ENCODE measurements around the gene MARVELD3.
"Not testable (repeated sequence)": the region's sequence is repeated elsewhere in the genome, so short reads cannot be mapped to it uniquely, and the experiment has no call there.

MARVELD3 gene

GRCh38 chr16:71626018-71626857, at the start of gene MARVELD3:
TSS of gene MARVELD3 (plus strand) at chr16:71626184. CDS start at chr16:71626230, 46 bp downstream.
- DNase-seq = no peak

GRCh38 chr16:71576971-71577370, 49.0 kb upstream of the MARVELD3 start, which contains the start of gene TAT:
TSS of gene TAT (minus strand) at chr16:71577092. CDS start at chr16:71576415, 677 bp downstream.
- no peak for DNase-seq

DNA sequence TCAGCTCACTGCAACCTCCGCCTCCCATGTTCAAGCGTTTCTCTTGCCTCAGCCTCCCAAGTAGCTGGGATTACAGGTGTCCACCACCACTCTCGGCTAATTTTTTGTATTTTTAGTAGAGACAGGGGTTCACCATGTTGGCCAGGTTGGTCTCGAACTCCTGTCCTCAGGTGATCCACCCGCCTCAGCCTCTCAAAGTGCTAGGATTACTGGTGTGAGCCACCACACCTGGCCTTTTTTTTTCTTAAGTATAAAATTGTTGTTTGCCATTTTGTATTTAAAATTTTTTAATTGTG, 43.5 kb upstream of the MARVELD3 start:
- not testable (repeated sequence) for DNase-seq

- no peak for DNase-seq
These were observed 41.3 kb upstream of the MARVELD3 start for GRCh38 chr16:71584543-71585317.

DNA sequence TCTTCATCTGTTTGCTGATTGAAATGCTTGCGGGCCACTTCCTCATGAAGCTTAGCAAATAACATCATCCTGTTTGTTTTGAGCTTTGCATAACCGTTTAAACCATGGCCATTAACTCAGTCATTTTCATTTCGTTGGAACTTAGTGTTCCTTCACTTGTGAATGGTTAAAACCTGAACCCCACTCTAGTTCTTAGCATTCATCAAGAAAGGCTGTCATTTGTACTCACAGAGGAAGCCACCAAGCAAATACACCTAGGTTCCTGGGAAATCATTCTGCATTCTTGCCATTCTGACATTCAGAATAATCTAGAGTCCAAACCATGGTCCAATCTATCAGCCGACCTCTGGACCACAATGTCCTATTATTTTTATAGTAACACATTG, 40.7 kb upstream of the MARVELD3 start:
- DNase-seq = no peak

GRCh38 chr16:71589334-71589733, 36.6 kb upstream of the MARVELD3 start:
- not testable (repeated sequence) for DNase-seq

DNA sequence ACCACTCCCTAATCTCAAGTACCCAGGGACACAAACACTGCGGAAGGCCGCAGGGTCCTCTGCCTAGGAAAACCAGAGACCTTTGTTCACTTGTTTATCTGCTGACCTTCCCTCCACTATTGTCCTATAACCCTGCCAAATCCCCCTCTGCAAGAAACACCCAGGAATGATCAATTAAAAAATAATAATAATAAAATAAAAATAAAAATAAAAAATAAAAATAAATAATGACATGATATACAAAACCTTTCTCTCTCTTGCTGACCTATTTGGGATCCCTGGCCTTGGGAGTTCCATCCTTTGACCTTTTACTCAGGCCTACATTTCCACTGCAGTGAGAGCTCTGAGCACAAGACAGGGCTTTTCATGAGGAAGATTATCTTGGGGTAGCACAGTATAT, 35.9 kb upstream of the MARVELD3 start:
- DNase-seq = not testable (repeated sequence)

DNA sequence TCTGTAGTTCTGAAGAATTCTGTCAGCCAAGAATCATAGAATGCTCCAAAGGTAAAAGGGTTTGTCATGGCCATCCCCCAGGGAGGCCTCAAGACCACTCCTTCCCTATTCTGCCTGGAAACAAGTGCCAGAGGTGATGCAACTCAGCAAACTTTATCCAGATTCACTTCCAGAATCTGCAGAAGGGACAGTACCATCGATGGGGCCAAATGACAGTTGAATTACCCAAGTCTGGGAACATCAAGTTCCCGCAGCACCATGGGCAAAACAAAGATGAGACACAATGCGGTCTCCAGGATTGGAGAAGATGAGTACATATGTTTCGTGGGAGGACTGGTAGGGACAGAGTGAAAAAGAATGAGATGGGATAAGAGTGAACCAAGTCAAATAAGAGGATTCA, 35.4 kb upstream of the MARVELD3 start:
- DNase-seq = no peak

DNA sequence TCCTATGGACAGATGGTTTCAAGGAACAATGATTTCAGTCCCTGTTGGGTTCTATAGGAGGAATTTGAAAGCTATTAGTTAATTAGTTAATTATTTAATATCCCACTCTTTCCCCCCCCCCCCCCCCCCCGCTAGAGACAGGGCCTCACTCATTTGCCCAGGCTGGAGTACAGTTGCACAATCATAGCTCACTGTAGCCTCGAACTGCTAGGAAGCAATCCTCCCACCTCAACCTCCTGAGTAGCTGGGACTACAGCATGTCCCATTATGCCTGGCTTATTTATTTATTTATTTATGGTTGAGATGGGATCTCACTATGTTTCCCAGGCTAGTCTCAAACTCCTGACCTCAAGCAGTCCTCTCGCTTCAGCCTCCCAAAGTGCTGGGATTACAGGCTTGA, 34.1 kb upstream of the MARVELD3 start:
- DNase-seq = no peak

DNA sequence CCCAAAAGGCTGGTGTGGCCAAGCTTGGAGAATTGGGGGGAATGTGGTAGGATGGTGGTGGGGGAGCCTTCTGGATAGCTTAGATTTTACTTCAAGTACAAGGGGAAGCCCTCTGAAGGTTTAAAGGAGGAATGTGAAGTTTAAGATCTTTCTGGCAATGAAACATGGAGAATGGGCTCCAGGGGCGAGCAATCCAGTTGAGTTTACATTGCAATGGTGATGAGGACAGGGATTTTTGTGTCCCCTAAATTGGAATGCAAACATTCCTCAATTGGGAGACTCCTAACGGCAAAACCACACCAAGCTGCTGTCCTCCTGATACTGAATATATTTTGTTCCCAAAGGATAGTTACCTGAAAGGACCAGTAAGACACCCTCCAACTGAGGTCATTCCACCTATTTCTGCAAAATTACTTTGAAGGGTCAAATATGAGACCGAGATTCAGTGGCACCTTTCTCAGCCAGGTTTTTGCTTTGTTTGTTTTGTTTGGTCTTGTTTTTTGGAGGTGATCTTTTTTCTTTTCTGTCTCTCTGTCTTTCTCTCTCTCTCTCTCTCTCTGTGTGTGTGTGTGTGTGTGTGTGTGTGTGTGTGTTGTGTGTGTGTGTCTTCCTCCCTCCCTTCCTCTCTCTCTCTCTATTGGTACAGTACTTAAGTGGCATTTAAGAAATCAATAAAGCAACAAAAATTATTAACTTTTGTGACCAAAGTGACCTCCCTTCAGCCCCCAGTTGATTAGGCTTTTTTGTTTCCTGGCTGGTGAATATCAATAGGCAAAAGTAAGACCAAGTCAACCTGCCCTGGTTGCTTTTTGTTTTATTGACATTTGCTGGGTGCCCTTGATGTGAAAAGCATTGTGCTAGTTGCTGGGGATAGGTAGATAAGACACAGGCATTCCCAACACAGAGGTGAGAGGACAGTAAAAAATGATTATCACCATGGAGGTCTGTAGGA, 32.7 kb upstream of the MARVELD3 start:
- no peak for DNase-seq

DNA sequence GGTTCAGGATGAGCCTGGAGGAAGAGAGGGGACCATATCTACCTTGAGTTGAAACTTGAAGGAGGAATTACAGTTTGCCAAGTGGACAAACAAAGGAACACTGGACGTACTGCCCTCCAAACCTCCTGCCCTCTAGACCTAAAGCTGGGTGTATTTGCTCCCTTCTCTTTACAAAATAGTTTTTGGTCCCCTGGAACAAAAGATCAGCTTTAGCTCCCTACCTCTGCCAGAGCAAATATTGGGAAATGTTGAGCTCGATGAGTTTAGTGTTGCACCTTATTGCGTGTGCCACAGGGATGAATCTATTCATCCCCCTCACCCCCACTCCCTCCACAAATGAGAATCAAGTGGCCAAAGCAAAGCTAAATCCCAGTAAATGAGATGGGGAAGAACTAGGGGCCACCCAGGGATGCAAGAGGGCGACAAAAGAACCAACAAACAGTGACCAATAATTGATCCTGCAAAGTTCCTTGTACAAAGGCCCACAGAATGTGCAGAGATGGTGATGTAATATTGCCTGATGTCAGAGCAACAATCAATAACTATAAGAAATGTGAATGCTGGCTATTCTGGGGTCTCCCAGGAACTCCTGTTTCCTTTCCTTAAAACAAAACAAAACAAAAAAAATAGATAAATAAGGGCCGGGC, 31.9 kb upstream of the MARVELD3 start:
- DNase-seq = no peak

- DNase-seq = not testable (repeated sequence)
These were observed 30.6 kb upstream of the MARVELD3 start for GRCh38 chr16:71595340-71595826.

DNA sequence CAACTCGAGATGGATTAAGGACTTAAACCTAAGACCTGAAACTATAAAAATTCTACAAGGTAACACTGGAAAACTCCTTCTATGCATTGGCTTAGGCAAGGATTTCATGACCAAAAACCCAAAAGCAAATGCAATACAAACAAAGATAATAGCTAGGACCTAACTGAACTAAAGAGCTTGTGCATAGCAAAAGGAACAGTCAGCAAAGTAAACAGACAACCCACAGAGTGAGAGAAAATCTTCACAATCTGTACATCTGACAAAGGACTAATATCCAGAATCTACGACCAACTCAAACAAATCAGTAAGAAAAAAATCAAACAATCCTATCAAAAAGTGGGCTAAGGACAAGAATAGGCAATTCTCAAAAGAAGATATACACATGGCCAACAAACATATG, 27.6 kb upstream of the MARVELD3 start:
- not testable (repeated sequence) for DNase-seq

DNA sequence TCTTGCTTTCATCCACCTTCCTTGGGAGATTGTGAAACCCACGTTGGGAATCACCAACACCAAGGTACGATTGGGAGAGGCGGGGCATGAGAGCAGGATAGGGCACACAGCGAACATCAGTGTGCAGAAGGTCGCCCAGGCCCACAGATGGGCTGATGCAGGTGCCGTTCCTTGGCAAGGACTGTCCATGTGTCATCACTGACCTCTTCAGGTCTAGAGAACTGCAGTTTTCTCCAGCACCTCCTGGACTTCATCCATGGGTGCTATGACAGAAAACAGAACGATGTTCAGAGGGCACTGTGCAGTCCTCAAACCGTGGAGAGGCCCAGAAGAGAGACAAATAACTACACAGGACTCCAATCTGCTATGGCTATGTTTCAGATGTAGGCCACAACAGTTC, 25.2 kb upstream of the MARVELD3 start:
- no peak for DNase-seq

GRCh38 chr16:71609066-71609465, 16.9 kb upstream of the MARVELD3 start:
- no peak for DNase-seq

DNA sequence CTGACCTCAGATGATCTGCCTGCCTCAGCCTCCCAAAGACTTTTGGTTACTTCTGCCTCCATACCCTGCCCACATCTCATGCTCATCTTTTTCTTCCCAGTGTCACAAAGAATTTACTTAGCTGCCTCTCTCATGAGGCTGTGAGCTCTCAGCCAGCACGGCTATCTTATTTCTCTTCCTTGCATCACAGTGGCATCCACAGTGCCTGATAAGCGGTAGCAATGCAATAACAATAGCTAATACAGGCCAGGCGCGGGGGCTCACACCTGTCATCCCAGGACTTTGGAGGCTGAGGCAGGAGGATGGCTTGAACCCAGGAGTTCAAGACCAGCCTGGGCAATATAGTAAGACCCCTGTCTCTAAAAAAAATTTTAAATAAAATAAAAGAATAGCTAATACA, 15.5 kb upstream of the MARVELD3 start:
- no peak for DNase-seq

- DNase-seq = peak; percentile 87
These were observed 14.8 kb upstream of the MARVELD3 start for GRCh38 chr16:71610936-71611871.

DNA sequence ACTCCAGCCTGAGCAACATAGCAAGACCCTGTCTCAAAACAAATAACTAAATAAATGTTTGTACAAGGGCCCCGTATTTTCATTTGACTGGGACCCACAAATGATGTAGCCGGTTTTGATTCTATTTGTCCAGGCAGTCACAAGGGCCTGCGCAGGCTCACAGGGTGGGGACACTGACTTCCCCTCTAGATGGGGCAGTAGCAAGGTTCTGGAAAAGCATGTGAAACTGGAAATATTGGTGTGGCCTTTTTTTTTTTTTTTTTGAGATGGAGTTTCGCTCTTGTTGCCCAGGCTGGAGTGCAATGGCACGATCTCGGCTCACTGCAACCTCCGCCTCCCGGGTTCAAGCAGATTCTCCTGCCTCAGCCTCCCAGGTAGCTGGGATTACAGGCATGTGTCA, 11.0 kb upstream of the MARVELD3 start:
- DNase-seq = not testable (repeated sequence)

DNA sequence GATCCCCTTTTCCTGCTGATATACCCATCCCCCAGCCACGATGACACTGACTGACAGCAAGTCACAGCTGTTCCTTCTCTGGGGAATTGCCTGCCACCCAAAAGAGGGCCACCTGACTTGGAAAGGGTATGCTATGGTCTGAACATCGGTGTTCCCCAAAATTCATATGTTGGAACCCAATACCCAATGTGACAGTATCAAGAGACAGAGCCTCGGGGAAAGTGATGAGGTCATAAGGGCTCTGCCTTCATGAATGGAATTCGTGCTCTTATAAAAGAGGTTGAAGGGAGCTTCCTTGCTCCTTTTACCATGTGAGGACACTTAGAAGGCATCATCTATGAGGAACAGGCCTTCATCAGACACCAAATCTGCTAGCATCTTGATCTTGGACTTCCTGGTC, 7.6 kb upstream of the MARVELD3 start:
- no peak for DNase-seq

DNA sequence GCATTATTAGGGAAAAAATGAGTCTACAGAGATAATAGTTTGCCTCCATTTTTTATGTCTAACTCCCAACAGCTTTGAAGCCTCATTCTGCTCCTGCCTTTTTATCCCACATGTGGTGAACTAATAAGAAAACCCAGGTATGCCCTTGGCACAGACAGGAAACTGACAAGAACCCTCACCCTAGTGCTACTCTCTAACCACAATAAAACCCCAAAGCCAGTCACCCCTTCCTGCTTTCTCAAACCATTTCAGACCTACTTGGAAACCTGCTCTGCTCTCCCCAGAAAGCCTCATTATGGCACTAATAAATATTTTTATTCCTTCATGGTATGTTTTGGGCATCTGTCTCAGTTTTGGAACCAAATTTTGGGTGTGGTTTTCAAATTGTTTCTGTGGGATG, 3.9 kb upstream of the MARVELD3 start:
- peak; percentile 61 for DNase-seq

DNA sequence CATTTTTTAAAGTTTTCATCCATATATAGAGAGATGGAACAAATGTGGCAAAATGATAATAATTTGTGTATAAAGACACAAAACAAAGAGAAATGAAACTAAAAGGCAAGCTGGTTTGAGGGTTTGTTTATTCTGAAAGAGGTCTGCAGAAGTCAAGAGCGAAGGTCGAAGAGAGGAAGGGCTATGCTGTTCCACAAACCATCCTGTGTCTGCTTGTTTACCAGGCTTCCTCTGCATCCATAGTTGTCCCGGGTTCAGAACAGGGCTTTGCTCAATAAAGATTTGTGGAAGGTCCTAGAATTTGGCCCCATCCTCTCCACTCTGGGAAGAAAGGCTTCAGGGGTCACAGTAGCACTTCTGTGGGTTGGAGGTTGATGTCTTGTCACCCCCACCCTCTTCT, 2.4 kb upstream of the MARVELD3 start:
- no peak for DNase-seq

Measured in activated CD4-positive, alpha-beta T cell treated with anti-CD3 and anti-CD28 coated beads, Interleukin-2, Interleukin-6, amounts not matched to agents 100 ng/mL and 50 ng/mL, durations not matched to agents 16 hours and 8 hours (primary cell).